K562 (cell line): ENCODE data around the gene DYRK1B. TPM values are rescaled to one million over a fixed set of nuclear protein-coding genes. Genes with fewer than 3 reads are reported as not detected.
A peak's percentile ranks its signal among the peaks of the same experiment; 100 is the strongest.

Source experiments
- BRCA1 ChIP-seq, 2 experiments: fragments of 450-650 bp in 1 of 2; sonication (generic) in 1 of 2; formaldehyde crosslinking in 1 of 2; IDR thresholded peaks; 2 replicates each; pipeline versions ENCODE4 v1.5.0 to v1.6.1; 2017 to 2020; ENCODE audit warnings: mild to moderate bottlenecking in 1 of 2, missing genetic modification reagents in 1 of 2
- DACH1 ChIP-seq: fragments of 450-650 bp; IDR thresholded peaks from 2 replicates; pipeline ENCODE4 v1.6.1; 2018; ENCODE audit not compliant: partially characterized antibody
- DNMT1 ChIP-seq: fragments of 450-650 bp; IDR thresholded peaks from 2 replicates; pipeline ENCODE4 v1.6.1; 2016; ENCODE audit warnings: antibody characterized with exemption, mild to moderate bottlenecking
- EP400 ChIP-seq: fragments of 450-650 bp; IDR thresholded peaks from 2 replicates; pipeline ENCODE4 v1.6.1; 2017; ENCODE audit warnings: antibody characterized with exemption, mild to moderate bottlenecking, moderate library complexity
- FOXK2 ChIP-seq, 2 experiments: fragments of 450-650 bp; IDR thresholded peaks in 1 of 2; conservative IDR thresholded peaks in 1 of 2; 2 replicates each; pipeline ENCODE4 v1.6.1; 2016; ENCODE audit warnings: low read depth in 2 of 2, mild to moderate bottlenecking in 1 of 2
- GATAD2B ChIP-seq: fragments of 450-650 bp; IDR thresholded peaks from 2 replicates; pipeline ENCODE4 v1.6.1; 2017; ENCODE audit warnings: mild to moderate bottlenecking, borderline replicate concordance
- GTF2E2 ChIP-seq: fragments of 200-800 bp; sonication (Bioruptor generic); IDR thresholded peaks from 2 replicates; pipeline ENCODE4 v1.6.1; 2016; ENCODE audit warnings: missing genetic modification characterization, missing compliant biosample characterization
- IRF2 ChIP-seq: sonication (generic); formaldehyde crosslinking; IDR thresholded peaks from 2 replicates; pipeline ENCODE4 v1.8.1; 2022; ENCODE audit warnings: mild to moderate bottlenecking, missing genetic modification reagents
- JUN ChIP-seq, 2 experiments: sonication (generic) in 1 of 2; formaldehyde crosslinking in 1 of 2; IDR thresholded peaks; 2 replicates each; pipeline versions ENCODE4 v1.6.1 to v1.8.0; 2012 to 2022; ENCODE audit warnings: borderline replicate concordance in 2 of 2, mild to moderate bottlenecking in 2 of 2, improper control_type of control experiment in 1 of 2, low read depth in 1 of 2, low read length in 1 of 2, missing genetic modification reagents in 1 of 2
- MCM5 ChIP-seq: fragments of 450-650 bp; IDR thresholded peaks from 2 replicates; pipeline ENCODE4 v1.6.1; 2016; ENCODE audit warnings: low read depth
- NONO ChIP-seq, 2 experiments: fragments of 200-400 bp in 1 of 2; fragments of 450-650 bp in 1 of 2; formaldehyde crosslinking in 1 of 2; IDR thresholded peaks; 2 replicates each; pipeline ENCODE4 v1.6.1; 2017; ENCODE audit warnings: low read depth in 2 of 2, mild to moderate bottlenecking in 2 of 2, moderate library complexity in 2 of 2, low read length in 1 of 2
- ZBTB17 ChIP-seq: fragments of 450-650 bp; formaldehyde crosslinking; IDR thresholded peaks from 2 replicates; pipeline ENCODE4 v1.4.0; 2020; ENCODE audit warnings: mild to moderate bottlenecking
- ZC3H8 ChIP-seq: fragments of 450-650 bp; IDR thresholded peaks from 2 replicates; pipeline ENCODE4 v1.6.1; 2017
- ZNF24 ChIP-seq: fragments of 450-650 bp; IDR thresholded peaks from 2 replicates; pipeline ENCODE4 v1.6.1; 2016
- polyA plus RNA-seq, 8 experiments: library from polyadenylated mRNA; depleted of rRNA in 4 of 8; stranded (reverse) in 5 of 8; unstranded in 3 of 8; fragments of >200 nt; fragmentation: Nextera tagmentation in 2 of 8; fragmentation: Illumina TruSeq in 1 of 8; extraction: Ambion mirVana in 2 of 8; extraction: Trizol in 1 of 8; gene quantifications; 2 replicates each; pipeline versions ENCODE4 v1.2.1 to v1.2.3, GENCODE V29; 2011 to 2014; ENCODE audit warnings: inconsistent platforms in 1 of 8, missing spikeins in 1 of 8
- total RNA-seq, 7 experiments: library from RNA; depleted of rRNA in 6 of 7; stranded (reverse); fragments of >200 nt in 6 of 7; fragmentation: Illumina TruSeq in 2 of 7; extraction: Trizol in 2 of 7; gene quantifications; 2 replicates each; pipeline versions ENCODE4 v1.2.1 to v1.2.3, GENCODE V29; 2011 to 2021; ENCODE audit warnings: low replicate concordance in 1 of 7
- TF ChIP-seq, protein P1 (sequence below): sonication (generic); formaldehyde crosslinking; IDR thresholded peaks from 2 replicates; pipeline ENCODE4 v1.8.0; 2022; ENCODE audit warnings: missing genetic modification reagents, mild to moderate bottlenecking, moderate library complexity, borderline replicate concordance
- TF ChIP-seq, protein P2 (sequence below): fragments of 450-650 bp; formaldehyde crosslinking; IDR thresholded peaks from 2 replicates; pipeline ENCODE4 v1.4.0; 2020; ENCODE audit warnings: mild to moderate bottlenecking, mixed read lengths
- TF ChIP-seq, protein P3 (sequence below): fragments of 450-650 bp; IDR thresholded peaks from 2 replicates; pipeline ENCODE4 v1.6.1; 2016; ENCODE audit warnings: mild to moderate bottlenecking
- TF ChIP-seq, protein P4 (sequence below): sonication (generic); formaldehyde crosslinking; IDR thresholded peaks from 2 replicates; pipeline ENCODE4 v1.8.0; 2022; ENCODE audit warnings: mild to moderate bottlenecking, missing genetic modification reagents, borderline replicate concordance
- TF ChIP-seq, protein P5 (sequence below): fragments of 250-450 bp; sonication (Bioruptor Pico); IDR thresholded peaks from 2 replicates; pipeline ENCODE4 v1.8.0; 2021; ENCODE audit warnings: borderline replicate concordance, mild to moderate bottlenecking, moderate library complexity; ENCODE audit not compliant: poor library complexity, severe bottlenecking

Gene DYRK1B
- total and polyA plus RNA-seq, 9 of the 15 experiments (the other 6 are each of a cell fraction or from before 2014, with no cell fraction given) = 0.91 to 5.2 (median 1.5) TPM; not detected in 2

DNA sequence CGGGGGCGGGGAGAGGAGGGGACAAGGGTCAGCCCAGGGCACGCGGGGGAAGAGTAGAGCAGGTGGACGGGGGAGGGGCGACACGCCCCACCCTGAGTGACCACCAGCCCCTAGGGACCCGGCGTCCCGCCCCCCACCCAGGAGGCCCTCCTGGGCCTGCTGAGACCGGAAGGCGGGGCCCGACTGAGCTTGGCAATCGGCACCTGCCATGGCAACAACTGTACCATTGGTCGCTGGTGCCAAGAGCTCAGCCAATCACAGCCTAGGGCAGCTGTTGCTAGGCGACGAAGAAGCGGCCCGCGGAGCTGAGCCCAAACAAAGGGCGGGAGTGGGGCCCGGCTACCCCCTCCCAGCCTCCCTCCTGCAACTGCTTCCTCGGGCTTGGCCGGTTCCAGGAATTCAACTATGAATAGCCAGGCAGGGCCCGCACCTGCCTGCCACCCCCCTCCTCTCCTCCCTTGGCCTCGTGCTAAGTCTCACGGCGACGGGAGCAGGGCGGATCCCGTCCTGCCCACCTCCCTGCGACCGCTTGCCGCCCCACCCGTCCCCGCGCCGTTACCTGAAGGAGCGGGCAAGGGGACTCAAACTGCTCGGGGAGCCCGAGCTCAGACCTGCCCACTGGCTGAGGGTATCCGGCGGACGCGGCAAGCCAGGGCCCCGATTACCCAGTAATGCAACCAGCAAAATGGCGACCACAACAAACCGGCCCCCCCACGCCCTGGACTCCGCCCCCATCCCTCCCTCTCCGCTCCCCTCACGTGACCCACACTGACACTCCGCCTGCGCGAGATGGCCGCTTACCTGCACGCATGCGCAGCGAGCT, at the start of gene DYRK1B (continued):
- peak; percentile 99 for TF ChIP-seq EP400
- TF ChIP-seq, protein P1, sequence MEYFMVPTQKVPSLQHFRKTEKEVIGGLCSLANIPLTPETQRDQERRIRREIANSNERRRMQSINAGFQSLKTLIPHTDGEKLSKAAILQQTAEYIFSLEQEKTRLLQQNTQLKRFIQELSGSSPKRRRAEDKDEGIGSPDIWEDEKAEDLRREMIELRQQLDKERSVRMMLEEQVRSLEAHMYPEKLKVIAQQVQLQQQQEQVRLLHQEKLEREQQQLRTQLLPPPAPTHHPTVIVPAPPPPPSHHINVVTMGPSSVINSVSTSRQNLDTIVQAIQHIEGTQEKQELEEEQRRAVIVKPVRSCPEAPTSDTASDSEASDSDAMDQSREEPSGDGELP (CRISPR knock-in tag) = peak; percentile 41; the same call in 1 of the 2 replicates
- TF ChIP-seq JUN (IDR thresholded peaks at IDR 0.05; ENCODE audit: borderline replicate concordance, low read depth, low read length) = no peak
- no peak for TF ChIP-seq JUN (CRISPR knock-in tag; IDR thresholded peaks at IDR 0.05; ENCODE audit: borderline replicate concordance)
- TF ChIP-seq BRCA1 (IDR thresholded peaks at IDR 0.05) = no peak
- TF ChIP-seq BRCA1 (CRISPR knock-in tag; IDR thresholded peaks at IDR 0.05) = no peak
- no peak for TF ChIP-seq ZC3H8
- TF ChIP-seq ZNF24 = no peak
- TF ChIP-seq IRF2 (CRISPR knock-in tag) = no peak
- TF ChIP-seq, protein P2, sequence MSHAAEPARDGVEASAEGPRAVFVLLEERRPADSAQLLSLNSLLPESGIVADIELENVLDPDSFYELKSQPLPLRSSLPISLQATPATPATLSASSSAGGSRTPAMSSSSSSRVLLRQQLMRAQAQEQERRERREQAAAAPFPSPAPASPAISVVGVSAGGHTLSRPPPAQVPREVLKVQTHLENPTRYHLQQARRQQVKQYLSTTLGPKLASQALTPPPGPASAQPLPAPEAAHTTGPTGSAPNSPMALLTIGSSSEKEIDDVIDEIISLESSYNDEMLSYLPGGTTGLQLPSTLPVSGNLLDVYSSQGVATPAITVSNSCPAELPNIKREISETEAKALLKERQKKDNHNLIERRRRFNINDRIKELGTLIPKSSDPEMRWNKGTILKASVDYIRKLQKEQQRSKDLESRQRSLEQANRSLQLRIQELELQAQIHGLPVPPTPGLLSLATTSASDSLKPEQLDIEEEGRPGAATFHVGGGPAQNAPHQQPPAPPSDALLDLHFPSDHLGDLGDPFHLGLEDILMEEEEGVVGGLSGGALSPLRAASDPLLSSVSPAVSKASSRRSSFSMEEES (CRISPR knock-in tag) = peak; percentile 95
- TF ChIP-seq ZBTB17 (CRISPR knock-in tag) = no peak
- no peak for TF ChIP-seq DNMT1
- peak in 1 of 2 experiments; percentile 14; a peak in 1 of 4 replicates for TF ChIP-seq NONO (IDR thresholded peaks at IDR 0.05; ENCODE audit: low read depth in 2 of 2, low read length in 1 of 2)
- no peak for TF ChIP-seq GTF2E2 (tag)
- TF ChIP-seq, protein P3, sequence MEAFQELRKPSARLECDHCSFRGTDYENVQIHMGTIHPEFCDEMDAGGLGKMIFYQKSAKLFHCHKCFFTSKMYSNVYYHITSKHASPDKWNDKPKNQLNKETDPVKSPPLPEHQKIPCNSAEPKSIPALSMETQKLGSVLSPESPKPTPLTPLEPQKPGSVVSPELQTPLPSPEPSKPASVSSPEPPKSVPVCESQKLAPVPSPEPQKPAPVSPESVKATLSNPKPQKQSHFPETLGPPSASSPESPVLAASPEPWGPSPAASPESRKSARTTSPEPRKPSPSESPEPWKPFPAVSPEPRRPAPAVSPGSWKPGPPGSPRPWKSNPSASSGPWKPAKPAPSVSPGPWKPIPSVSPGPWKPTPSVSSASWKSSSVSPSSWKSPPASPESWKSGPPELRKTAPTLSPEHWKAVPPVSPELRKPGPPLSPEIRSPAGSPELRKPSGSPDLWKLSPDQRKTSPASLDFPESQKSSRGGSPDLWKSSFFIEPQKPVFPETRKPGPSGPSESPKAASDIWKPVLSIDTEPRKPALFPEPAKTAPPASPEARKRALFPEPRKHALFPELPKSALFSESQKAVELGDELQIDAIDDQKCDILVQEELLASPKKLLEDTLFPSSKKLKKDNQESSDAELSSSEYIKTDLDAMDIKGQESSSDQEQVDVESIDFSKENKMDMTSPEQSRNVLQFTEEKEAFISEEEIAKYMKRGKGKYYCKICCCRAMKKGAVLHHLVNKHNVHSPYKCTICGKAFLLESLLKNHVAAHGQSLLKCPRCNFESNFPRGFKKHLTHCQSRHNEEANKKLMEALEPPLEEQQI = no peak
- no peak for TF ChIP-seq DACH1
- no peak for TF ChIP-seq GATAD2B
- TF ChIP-seq, protein P4, sequence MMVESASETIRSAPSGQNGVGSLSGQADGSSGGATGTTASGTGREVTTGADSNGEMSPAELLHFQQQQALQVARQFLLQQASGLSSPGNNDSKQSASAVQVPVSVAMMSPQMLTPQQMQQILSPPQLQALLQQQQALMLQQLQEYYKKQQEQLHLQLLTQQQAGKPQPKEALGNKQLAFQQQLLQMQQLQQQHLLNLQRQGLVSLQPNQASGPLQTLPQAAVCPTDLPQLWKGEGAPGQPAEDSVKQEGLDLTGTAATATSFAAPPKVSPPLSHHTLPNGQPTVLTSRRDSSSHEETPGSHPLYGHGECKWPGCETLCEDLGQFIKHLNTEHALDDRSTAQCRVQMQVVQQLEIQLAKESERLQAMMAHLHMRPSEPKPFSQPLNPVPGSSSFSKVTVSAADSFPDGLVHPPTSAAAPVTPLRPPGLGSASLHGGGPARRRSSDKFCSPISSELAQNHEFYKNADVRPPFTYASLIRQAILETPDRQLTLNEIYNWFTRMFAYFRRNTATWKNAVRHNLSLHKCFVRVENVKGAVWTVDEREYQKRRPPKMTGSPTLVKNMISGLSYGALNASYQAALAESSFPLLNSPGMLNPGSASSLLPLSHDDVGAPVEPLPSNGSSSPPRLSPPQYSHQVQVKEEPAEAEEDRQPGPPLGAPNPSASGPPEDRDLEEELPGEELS (CRISPR knock-in tag) = no peak
- TF ChIP-seq FOXK2 (conservative IDR thresholded peaks at IDR 0.05 in 1 of 2, IDR thresholded peaks at IDR 0.05 in 1 of 2; ENCODE audit: low read depth in 2 of 2) = peak; percentile 96 to 97
- TF ChIP-seq, protein P5, sequence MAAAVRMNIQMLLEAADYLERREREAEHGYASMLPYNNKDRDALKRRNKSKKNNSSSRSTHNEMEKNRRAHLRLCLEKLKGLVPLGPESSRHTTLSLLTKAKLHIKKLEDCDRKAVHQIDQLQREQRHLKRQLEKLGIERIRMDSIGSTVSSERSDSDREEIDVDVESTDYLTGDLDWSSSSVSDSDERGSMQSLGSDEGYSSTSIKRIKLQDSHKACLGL (CRISPR knock-in tag) = peak; percentile 55
- no peak for TF ChIP-seq MCM5
